Measurements from ENCODE around the gene KIF9.

DNA sequence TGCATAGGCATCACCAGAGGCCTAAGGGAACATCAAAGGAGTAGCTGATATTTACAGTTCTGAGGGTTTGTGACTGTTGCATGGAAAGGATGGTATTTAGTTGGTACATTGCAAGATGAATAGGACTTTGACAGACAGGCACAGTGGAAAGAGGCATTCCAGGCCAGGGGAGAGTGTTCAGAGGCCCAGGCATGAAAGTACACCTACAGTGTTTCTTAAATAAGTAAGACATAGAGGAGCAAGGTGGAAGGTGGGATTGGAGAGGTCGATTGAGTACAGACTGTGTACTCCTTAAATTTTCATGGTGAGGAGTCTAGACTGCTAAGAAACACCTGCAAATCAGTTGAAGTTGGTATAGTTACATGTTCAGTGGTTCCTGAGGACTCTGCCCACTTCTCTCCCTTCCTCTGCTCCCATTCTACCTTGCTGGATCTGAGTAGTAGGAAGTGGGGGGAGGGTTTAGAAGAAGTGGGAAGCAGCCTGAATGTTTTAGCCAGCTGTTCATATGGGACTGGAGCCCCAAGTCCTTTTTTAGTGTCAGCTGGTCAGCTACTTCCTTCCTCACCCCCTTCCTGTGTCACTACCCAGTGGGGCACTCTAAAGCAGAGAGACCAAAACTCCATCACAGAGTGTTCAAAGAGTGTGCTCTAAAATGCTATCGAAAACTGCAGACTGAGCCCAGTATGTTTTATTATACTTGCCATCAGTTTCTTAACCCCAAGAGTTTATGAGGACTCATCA, 14.1 kb upstream of the KIF9 start:
- no peak for TF ChIP-seq POLR2AphosphoS5 (IDR thresholded peaks at IDR 0.05; ENCODE audit: borderline replicate concordance, low read depth, low read length)
- no peak for TF ChIP-seq EZH2 (IDR thresholded peaks at IDR 0.05)

Measured in SK-N-MC (cell line).